ENCODE data around the gene YAP1.

GRCh38 chr11:102256251-102256650, 146.0 kb downstream of the YAP1 start:
- TF ChIP-seq, protein P1, sequence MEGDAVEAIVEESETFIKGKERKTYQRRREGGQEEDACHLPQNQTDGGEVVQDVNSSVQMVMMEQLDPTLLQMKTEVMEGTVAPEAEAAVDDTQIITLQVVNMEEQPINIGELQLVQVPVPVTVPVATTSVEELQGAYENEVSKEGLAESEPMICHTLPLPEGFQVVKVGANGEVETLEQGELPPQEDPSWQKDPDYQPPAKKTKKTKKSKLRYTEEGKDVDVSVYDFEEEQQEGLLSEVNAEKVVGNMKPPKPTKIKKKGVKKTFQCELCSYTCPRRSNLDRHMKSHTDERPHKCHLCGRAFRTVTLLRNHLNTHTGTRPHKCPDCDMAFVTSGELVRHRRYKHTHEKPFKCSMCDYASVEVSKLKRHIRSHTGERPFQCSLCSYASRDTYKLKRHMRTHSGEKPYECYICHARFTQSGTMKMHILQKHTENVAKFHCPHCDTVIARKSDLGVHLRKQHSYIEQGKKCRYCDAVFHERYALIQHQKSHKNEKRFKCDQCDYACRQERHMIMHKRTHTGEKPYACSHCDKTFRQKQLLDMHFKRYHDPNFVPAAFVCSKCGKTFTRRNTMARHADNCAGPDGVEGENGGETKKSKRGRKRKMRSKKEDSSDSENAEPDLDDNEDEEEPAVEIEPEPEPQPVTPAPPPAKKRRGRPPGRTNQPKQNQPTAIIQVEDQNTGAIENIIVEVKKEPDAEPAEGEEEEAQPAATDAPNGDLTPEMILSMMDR (conservative IDR thresholded peaks at IDR 0.05 in 1 of 2, IDR thresholded peaks at IDR 0.05 in 1 of 2; ENCODE audit: low read depth in 1 of 2, low read length in 2 of 2) = no peak
- TF ChIP-seq EZH2 (IDR thresholded peaks at IDR 0.05; ENCODE audit: low read length, missing control alignments) = no peak
